Heart left ventricle (tissue), 13 donors: Measurements from ENCODE around the gene SEL1L.

Source experiments
- CTCF ChIP-seq, 12 donors: fragments of 200-600 bp; sonication (generic) in 4 of 12; IDR thresholded peaks; one replicate each; pipeline versions ENCODE4 v1.5.0 to v1.8.0; 2018 to 2022; ENCODE audit warnings: antibody characterized with exemption in 12 of 12, mild to moderate bottlenecking in 5 of 12
- POLR2A ChIP-seq, 2 donors: fragments of 450-650 bp; IDR thresholded peaks; one replicate each; pipeline ENCODE4 v1.6.1; 2017; ENCODE audit warnings: antibody characterized with exemption in 2 of 2, mild to moderate bottlenecking in 2 of 2, moderate library complexity in 2 of 2
- donor health status: ischemic (EF 13 %, LVEDD 7.1; RV severe dilation, severe dysfunction).
- donor health status: DM: no; HTN: yes; CAD: no.
- donor health status: DM: no; HTN: no; CAD: no.
- donor health status: ischemic (EF 25% LVEDD 6.9; RV normal size, moderate dysfunction).
- donor health status: ischemic (EF 25% LVEDD 5.7; RV mildly dilated, moderate dysfunction).
- donor health status: ischemic (EF 35%, LVEDD 5.7; RV mildly dilated, moderate dysfunction).
- donor health status: nonischemic (EF 11% LVEDD 7.7; RV severe dilation, severe dysfunction).
- donor health status: DM: yes; HTN: yes; CAD: no.
- donor health status: PGD.
- donor health status: ischemic (EF 29% LVEDD 5.4; RV normal size, mild dysfunction).
- donor health status: nonischemic (EF 23%, LVEDD 6.1; RV moderate dilation, normal function).

- TF ChIP-seq POLR2A (IDR thresholded peaks at IDR 0.05): no peak
- no peak for TF ChIP-seq CTCF (IDR thresholded peaks at IDR 0.05)
Measured at GRCh38 chr14:81474685-81475324, 58.8 kb downstream of the SEL1L start.
